T follicular helper cell (primary cell): ENCODE data around the gene ARHGAP22.

Source experiments
- DNase-seq: peaks from one replicate; pipeline ENCODE4 v3.0.0-alpha.2; 2020; ENCODE audit warnings: low read depth

The ARHGAP22 gene

GRCh38 chr10:48418189-48418788 lies 186.6 kb downstream of the ARHGAP22 start:
- no peak for DNase-seq

GRCh38 chr10:48417374-48417773 lies 187.5 kb downstream of the ARHGAP22 start:
- no peak for DNase-seq

DNA sequence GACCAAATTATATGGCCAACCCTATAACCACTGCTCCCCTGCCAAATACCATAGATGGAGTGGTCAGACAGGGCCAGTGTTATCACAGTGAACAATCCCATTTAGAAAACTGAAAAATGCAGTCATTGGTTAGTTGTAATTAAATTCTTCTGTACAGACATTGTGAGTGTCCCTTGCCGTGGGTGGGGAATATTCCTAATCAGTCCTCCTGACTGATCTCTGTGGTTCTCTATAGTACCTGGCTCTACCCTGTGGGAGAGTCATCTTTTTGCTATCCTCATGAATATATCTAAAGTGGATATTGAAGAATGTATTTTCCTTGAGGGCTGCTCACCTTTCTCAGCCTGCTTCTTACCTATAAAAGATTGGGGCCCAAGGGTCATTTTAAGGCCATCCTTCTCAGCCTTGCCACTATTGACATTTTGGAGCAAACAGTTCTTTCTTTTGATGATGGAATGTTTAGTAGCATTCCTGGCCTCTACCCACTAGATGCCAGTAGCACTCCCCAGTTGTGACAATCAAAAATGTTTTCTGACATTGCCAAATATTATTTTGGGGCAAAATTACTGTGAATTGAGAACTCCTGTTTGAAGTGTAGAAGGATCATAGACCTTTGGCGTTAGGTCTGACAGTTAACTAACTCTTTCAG lies 188.2 kb downstream of the ARHGAP22 start:
- DNase-seq = no peak

- no peak for DNase-seq
These were observed 190.1 kb downstream of the ARHGAP22 start for GRCh38 chr10:48414778-48415177.

GRCh38 chr10:48414160-48414559 lies 190.7 kb downstream of the ARHGAP22 start:
- DNase-seq = no peak

DNA sequence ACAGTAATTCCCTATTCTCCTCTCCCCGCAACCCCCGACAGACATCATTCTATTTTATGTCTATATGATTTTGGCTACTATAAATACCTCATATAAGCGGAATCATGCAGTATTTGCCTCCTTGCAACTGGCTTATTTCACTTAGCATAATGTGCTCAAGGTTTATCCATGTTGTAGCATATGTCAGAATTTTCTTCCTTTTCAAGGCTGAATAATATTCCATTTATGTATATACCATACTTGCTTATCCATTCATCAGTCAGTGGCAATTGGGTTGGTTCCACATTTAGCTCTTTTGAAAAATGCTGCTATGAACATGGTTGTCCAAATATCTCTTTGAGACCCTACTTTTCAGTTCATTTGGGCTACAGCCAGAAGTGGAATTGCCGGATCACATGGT lies 191.9 kb downstream of the ARHGAP22 start:
- DNase-seq = no peak

- no peak for DNase-seq
These were observed 192.8 kb downstream of the ARHGAP22 start for GRCh38 chr10:48412081-48412480.

GRCh38 chr10:48411510-48411909 lies 193.4 kb downstream of the ARHGAP22 start:
- DNase-seq = no peak

DNA sequence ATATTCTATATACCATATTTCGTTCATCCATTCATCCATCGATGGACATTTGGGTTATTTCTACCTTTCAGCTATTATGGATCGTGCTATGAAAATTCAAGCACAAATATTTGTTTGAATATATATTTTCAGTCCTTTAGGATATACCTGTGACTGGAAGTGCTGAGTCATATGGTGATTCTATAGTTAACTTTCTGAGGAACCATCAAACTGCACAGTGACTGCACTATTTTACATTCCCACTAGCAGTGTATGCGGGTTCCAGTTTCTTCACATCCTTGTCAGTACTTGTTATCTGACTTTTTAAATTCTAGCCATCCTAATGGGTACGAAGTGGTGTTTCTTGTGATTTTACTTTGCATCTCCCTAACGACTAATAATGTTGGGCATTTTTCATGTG lies 194.4 kb downstream of the ARHGAP22 start:
- DNase-seq = no peak

DNA sequence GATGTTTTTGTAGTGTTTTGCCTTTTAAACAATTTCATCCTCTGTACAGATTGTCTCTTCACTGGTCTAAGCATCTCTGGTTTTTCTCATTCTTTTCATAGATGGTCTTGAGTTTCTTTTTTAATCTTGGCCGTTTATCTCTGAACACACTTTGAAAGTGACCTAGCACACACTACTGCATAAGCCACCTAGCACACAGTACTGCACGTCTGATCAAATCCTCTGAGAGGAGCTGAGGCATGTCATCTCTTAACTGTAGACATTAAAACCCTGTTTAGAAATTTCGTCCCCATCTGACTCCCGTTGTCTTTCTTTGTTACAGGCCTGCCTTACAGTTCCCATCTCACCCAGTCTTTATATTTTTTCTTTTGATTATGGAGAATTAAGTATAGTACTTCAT lies 198.2 kb downstream of the ARHGAP22 start:
- DNase-seq = no peak

- no peak for DNase-seq
These were observed 198.7 kb downstream of the ARHGAP22 start for GRCh38 chr10:48406204-48406603.

GRCh38 chr10:48404646-48405045 lies 200.2 kb downstream of the ARHGAP22 start:
- no peak for DNase-seq

DNA sequence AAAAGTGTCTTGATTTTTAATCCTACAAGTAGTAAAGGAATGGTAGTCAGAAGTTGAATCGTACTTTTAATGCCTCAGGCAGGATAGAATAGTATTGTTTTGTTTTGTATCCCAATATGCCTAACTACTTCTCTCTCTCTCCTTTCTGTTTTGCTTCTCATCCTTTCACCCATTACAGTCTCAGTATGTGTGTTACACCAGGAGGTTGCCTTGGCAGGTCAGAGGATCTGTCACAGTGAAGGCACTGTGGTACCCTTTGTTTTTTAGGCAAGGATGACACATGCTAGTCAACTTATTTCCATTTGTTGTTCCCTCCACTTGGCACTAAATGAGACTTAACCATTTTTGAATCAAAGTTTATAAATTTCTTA lies 204.0 kb downstream of the ARHGAP22 start:
- DNase-seq = no peak

GRCh38 chr10:48400129-48400849 lies 204.6 kb downstream of the ARHGAP22 start:
- DNase-seq = no peak

DNA sequence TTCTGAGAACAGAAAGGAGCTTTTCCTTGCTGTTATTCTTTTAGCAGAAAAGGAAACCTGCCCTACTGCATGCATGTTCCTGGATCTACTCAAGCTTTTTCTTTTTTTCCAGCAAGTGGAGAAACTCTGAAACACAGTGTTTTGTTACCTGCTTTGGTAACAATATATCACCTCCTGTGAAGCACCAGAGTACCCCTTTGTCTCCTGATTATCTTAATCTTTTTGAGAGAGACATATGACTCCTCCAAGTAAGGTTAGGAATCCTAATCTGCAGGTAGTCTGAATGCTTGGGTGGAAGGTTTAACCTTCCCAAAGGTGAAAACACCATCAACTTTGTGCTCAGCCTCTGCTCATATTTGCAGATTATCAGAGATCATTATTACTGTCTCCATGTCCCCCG lies 205.3 kb downstream of the ARHGAP22 start:
- no peak for DNase-seq

- no peak for DNase-seq
These were observed 205.8 kb downstream of the ARHGAP22 start for GRCh38 chr10:48399056-48399541.

DNA sequence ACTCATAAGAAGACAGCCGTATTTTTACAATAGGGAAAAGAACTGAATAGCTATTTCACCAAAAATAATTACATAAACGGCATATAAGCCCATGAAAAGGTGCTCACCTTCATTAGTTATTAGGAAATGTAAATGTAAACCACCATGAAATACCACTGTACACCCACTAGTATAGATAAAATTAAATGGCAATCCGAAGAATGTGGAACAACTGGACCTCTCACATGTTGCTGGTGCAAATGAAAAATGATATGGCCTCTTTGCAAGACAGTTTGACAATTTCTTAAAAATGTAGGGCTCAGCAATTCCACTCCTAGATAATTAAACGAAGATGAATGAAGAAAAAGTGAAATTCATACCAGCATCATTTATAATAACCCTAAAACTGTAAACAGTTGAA lies 206.6 kb downstream of the ARHGAP22 start:
- DNase-seq = no peak
